Femur (tissue), 1 donor: ENCODE data around the gene RNF150.

Source experiments
- DNase-seq: peaks from one replicate; pipeline ENCODE4 v3.0.0-alpha.2; 2017

The RNF150 gene

GRCh38 chr4:141021397-141022110 lies 111.7 kb downstream of the RNF150 start:
- peak; percentile 34 for DNase-seq

- no peak for DNase-seq
Measured at GRCh38 chr4:141020801-141021261, 112.4 kb downstream of the RNF150 start.

GRCh38 chr4:141019768-141020167 lies 113.5 kb downstream of the RNF150 start:
- DNase-seq, result no peak

- DNase-seq, result no peak
Measured at GRCh38 chr4:141016117-141016798, 117.0 kb downstream of the RNF150 start.

- DNase-seq, result no peak
Measured at GRCh38 chr4:141013899-141014298, 119.4 kb downstream of the RNF150 start.

GRCh38 chr4:141011901-141012315 lies 121.4 kb downstream of the RNF150 start:
- DNase-seq, result peak; percentile 33

- no peak for DNase-seq
Measured at GRCh38 chr4:141009931-141010330, 123.3 kb downstream of the RNF150 start.

GRCh38 chr4:141009129-141009528 lies 124.1 kb downstream of the RNF150 start:
- DNase-seq, result no peak

- no peak for DNase-seq
Measured at GRCh38 chr4:141006242-141006802, 126.9 kb downstream of the RNF150 start.

GRCh38 chr4:141004823-141005222 lies 128.4 kb downstream of the RNF150 start:
- no peak for DNase-seq

- no peak for DNase-seq
Measured at GRCh38 chr4:141003193-141003592, 130.1 kb downstream of the RNF150 start.

GRCh38 chr4:141002323-141002805 lies 130.9 kb downstream of the RNF150 start:
- no peak for DNase-seq

- no peak for DNase-seq
Measured at GRCh38 chr4:140996766-140997165, 136.5 kb downstream of the RNF150 start.

GRCh38 chr4:140995058-140995457 lies 138.2 kb downstream of the RNF150 start:
- DNase-seq, result no peak

GRCh38 chr4:140994015-140994414 lies 139.3 kb downstream of the RNF150 start:
- DNase-seq, result no peak

- no peak for DNase-seq
Measured at GRCh38 chr4:140993370-140993769, 139.9 kb downstream of the RNF150 start.

- no peak for DNase-seq
Measured at GRCh38 chr4:140989944-140990343, 143.3 kb downstream of the RNF150 start.

- no peak for DNase-seq
Measured at GRCh38 chr4:140986045-140986444, 147.2 kb downstream of the RNF150 start.

- DNase-seq, result no peak
Measured at GRCh38 chr4:140982613-140983340, 150.5 kb downstream of the RNF150 start.

GRCh38 chr4:140980426-140981200 lies 152.7 kb downstream of the RNF150 start:
- DNase-seq, result no peak

GRCh38 chr4:140976768-140977167 lies 156.5 kb downstream of the RNF150 start:
- no peak for DNase-seq

- no peak for DNase-seq
Measured at GRCh38 chr4:140971077-140971792, 162.0 kb downstream of the RNF150 start.
